NCI-H526 (cell line): ENCODE data around the gene GIMAP8.

Experiments
- DNase-seq, 2 experiments: peaks; one replicate each; lab custom pipeline; 2025; lab: John Stamatoyannopoulos, UW

The GIMAP8 gene

GRCh38 chr7:150450491-150451001, at the start of gene GIMAP8:
Gene GIMAP8, plus strand, starts transcription at chr7:150450630. Its CDS starts 16,069 bp downstream, at chr7:150466699.
- DNase-seq: peak in 1 of 2 experiments; percentile 30

DNA sequence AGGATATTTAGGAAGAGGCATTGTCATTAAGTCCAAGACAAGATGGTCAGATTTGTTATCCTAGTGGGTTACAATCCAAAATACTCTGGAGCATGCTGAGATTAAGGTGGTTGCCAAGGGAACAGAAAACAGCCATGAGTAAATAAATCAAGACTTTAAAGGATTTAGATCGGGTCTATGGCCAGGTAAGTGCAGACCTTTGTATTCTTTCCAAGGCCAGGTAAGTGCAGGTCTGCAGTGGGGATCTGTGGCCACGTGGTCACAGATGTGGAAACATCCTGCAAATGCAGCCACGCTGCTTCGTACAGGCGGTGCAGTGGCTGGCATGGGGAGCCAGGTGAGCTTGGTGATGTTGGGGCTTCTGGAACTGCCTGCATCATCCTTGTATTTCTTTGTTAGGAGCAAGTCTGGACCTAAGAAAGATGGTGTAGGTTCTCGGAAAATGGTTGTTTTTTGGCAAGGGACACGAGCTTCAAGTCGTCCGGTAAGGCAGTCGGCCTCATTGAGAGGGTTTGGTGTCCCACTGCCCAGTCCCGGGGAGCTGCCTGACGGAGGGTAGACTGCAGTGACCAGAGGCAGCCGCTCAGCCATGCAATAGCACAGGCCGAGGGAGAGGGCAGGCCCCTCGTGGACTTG, 49.5 kb upstream of the GIMAP8 start:
- DNase-seq: no peak

DNA sequence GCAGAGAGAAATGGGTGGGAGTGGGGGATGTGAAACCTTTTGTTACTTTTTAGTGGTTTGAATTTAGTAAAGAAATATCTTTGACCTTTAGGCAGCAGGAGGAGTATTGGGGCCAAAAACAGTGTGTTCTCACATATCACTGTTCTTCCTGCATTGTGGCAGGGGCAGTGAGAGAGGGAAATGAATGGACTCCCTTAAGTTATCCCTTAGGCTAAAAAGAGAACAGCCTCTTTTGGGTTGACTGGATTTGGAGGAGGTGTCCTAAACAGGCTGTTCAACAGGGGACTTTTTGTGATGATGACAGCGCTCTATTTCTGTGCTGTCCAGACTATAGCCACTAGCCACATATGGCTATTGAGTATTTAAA, 49.0 kb upstream of the GIMAP8 start:
- DNase-seq: no peak

- DNase-seq: no peak
Observed at GRCh38 chr7:150401861-150402631, 48.4 kb upstream of the GIMAP8 start.

GRCh38 chr7:150402671-150403321, 47.6 kb upstream of the GIMAP8 start:
- DNase-seq: peak in 1 of 2 experiments; percentile 38

- peak in 1 of 2 experiments; percentile 55 for DNase-seq
Observed at GRCh38 chr7:150403376-150404171, 46.9 kb upstream of the GIMAP8 start.

GRCh38 chr7:150404172-150404804, 46.1 kb upstream of the GIMAP8 start:
- peak in 1 of 2 experiments; percentile 53 for DNase-seq

GRCh38 chr7:150404805-150405583, 45.4 kb upstream of the GIMAP8 start:
- DNase-seq: peak; percentile 75 to 95

DNA sequence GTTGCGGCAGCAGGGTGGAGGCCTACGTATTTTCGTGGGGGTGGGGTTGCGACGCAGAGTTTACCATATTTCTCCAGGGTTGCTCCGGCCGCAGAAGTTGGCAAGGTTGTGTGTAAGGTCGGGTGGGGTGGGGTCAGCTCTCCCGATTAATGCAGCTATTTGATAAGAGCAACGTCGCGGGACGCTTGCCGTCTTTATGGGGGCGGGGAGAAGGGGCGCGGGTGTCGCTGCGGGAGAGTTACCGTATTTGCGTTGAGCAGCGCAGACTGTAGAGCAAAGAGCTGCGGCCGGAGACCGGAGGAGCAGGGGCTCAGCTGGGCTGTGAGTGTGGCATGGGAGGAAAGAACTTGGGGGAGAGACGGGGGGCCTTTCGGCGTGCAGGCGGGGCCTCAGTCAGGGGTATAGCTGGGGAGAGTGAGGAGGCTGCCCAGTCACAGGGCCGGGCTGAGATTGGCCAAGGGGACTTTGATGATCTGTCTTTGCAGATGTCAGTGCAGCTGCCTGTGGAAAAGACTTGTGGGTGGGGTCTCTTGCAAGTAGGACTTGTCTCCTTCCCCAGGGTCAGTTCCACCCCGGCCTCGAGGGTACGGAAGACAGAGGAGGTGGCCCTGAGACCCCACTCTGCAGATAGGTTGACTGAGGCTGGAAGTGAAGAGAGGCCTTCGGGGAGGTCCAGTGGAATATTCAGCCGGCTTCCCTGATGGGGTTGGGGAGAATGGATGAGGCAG, 44.7 kb upstream of the GIMAP8 start:
- peak; percentile 75 to 90 for DNase-seq

DNA sequence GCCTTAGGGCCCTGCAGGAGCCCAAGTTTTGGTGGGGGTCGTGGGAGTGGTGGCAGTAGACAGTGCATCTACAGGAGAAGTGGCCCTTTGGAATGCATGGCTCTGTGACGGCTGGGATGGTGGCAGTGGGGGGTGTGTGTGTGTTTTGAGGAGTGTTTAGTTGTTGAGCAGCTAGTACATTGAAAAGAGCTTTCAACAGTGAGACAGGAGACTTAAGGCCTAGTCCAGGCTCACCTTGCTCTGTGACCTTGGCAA, 44.2 kb upstream of the GIMAP8 start:
- peak in 1 of 2 experiments; percentile 55 for DNase-seq

DNA sequence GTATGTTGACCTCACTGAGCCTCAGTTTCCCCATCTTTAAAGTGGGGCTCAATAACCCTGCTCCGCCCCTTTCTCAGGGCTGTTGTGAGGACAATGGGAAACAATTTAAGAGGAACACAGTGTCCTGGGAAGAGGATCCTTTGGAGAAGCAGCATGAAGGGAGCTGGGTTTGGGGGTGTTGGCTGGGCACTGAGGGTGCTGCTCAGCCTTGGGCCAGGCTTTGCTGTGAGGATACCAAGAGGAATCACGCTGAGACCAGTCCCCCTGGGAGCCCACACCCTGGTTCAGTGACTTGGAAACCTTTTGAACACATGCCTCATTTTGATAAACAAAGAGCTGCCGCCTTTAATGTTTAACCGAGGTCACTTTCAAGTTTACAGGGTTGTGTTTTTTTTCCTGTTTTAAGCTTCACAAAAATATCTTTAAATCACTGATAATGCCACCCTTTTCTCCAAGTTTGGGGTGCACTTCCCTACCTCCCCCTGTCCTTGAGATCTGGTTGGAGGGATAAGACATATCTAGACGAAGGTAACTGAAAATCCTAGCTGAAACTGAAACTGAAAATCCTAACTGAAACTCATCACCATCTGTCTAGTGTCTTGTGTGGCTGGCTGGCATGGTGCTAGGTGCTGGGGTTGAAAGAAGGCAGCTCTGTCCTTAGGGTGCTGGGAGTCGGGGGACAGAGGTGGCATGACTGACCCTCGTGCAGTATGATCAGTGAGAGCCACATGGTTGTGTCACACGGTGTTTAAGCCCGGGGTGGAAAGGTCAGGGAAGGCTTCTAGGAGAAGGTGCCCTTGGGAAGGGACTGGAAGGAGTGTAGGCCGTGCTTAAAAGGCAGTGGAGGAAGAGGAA, 43.6 kb upstream of the GIMAP8 start:
- DNase-seq: peak; percentile 54 to 64

DNA sequence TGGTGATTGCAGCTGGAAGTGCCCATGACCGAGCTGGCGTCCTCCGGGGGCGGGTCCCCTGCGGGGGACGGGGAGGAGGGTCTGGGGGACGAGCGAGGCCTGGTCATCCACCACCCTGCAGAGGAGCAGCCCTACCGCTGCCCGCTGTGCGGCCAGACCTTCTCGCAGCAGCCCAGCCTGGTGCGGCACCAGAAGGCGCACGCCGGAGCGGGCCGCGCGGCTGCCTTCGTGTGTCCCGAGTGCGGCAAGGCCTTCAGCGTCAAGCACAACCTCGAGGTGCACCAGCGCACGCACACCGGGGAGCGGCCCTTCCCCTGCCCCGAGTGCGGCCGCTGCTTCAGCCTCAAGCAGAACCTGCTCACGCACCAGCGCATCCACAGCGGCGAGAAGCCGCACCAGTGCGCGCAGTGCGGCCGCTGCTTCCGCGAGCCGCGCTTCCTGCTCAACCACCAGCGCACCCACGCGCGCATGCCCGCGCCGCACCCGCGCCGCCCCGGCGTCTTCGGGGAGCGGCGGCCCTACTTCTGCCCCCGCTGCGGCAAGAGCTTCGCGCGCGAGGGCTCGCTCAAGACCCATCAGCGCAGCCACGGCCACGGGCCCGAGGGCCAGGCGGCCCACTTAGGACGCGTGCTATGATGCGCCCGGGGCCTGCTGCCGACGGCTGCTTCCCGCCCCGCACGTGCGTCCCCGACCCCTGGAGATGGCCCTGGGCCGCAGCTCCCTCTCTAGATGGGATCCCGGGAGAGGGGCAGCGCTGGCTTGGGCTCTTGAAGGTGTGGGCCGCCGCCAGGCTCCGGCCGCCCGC, 42.6 kb upstream of the GIMAP8 start:
- DNase-seq: no peak

DNA sequence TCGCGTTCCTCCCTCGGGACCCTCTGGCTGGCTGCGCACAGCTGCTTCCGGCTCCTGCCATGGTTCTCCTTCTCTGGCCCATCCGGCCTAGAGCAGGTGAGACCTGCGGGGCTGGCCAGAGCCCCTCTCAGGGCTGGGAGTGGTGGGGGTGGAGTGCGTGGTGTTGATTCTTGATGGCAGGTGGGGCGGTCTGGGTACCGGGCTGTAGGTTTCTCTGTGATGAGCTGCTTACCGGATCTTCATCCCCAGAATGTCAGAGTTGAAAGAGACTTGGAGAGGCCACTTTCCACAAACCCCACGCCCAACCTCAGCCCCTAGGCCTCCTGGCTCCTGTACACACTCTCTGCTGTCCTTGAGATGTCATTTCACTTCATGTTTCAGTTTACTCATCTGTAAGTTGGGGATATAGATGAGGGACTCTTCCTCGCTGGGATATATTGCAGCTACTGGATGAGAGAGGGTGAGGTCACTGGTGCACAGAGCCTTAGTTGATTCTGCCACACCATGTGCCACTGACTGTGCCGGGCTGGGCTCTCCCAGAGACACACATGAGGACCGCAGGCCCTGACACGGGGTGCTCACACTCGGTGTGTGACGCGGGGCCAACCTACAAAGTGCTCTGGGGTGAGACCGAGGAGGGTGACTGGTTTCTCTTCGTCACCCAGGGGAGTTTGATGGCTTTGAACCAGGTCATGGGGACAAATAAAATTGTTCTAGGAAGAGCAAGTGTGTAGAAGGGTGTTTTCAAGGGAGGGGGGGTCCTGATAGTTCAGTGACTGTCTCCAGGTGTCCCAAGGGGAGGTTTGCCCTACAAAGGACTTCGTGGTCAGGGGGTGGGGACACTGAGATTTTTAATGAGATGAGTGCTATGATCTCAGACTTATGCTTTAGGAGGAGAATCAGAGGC, 41.8 kb upstream of the GIMAP8 start:
- DNase-seq: no peak

DNA sequence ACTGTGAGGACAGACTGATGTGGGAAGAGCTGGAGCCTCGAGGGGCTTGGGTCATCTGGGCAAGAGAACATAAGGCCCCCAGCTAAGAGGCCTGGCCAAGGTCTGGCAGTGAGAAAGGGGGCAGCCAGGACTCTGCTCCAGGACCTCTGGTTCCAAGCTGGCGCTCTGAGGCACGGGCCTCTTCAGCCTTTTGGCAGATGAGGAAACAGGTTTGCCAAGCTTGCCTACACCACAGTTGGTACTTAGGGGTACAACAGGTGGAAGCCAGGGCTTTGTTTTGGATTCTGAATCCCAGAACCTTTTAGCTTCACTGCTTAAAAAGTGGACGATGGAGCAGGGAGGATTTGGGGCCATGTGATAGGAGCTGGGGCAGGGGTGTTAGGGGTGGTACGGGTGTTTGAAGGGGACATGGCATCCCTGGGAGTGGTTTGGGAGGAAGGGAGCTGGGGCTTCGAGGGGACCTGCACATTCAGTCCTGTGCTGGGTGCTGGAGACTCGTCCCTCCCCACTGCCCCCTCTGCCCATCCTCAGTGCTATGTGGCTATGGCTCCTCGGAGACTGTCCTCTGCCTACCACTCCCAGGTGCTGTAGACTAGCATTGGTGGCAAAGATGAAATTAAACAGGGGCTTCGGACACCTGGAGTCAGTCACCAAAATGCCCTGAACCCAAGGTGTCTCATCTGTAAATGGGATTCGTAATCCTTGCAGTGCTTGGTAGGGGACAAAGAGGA, 41.0 kb upstream of the GIMAP8 start:
- DNase-seq: no peak

DNA sequence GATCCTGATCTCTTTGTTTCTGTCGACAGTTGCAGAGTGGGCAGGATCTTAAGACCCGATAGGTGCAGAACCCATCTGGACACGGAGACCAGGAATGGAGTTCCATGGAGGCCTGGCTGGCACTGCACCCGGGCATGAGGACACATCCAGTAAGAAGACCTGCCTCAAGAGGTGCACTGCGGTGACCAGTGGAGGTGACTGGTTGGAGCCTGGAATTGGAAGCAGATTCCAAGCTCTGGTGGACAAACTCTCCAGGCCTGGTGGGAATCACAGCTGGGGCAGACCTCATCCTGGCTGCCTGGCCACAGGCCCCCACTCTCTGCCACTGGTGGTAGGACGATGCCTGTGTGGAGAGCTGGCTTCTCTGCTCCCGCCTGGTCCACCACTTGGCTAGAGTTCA, 40.3 kb upstream of the GIMAP8 start:
- no peak for DNase-seq

DNA sequence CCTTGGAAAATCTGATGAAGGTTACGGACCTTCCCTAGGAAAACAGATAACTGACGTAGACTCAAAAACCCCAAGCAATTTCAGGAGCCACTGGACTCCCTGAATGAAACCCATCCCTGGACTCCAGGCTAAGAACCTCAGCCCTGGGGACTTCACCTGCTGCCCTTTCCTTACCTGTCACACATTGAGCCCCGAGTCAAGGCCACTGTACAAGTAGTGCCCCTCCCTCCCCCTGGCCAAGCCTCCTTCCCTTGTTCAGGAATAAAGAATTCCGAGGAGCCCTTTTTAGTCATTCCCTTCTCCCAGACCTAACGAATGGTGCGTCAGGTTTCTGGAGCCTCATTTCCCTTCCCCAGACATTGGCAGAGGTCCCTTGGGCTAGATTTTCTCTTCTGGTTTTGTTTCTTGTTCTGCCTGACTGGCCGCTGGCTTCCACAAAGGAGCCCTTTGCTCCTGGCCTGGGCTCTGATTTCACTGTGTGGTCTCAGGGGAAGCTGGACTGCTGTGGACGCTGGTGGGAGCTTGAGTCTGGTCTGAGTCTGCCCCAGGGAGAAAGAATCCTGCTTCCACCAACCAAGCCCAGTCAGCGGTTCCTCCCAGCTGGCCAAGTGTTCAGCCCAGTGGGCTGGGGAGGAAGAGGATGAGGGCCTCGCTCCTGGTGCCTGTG, 39.6 kb upstream of the GIMAP8 start:
- peak in 1 of 2 experiments; percentile 23 for DNase-seq
